Endothelial cell of umbilical vein (primary cell): ENCODE data around the gene CEP192. TPM values are rescaled to one million over a fixed set of nuclear protein-coding genes. Genes with fewer than 3 reads are reported as not detected.
A peak's percentile ranks its signal among the peaks of the same experiment; 100 is the strongest.

Experiments used
- BruUV-seq: library from RNA; stranded (reverse); fragments of 400-500 nt; replicated peaks from 2 replicates; lab custom pipeline; 2021; lab: Mats Ljungman, UMichigan
- CTCF ChIA-PET: fragments of 300-600, 350-600 bp; sonication (Branson Sonifier 250); formaldehyde crosslinking; loops from one replicate; lab custom pipeline; 2021; ENCODE audit warnings: antibody characterized with exemption, inconsistent platforms; lab: Charles Lee
- POLR2A ChIA-PET: fragments of 300-600, 350-600 bp; sonication (Branson Sonifier 250); formaldehyde crosslinking; loops from one replicate; lab custom pipeline; 2021; ENCODE audit warnings: antibody characterized with exemption, inconsistent platforms; lab: Charles Lee
- DNase-seq: peaks from one replicate; pipeline ENCODE4 v3.0.0-alpha.2; 2011; ENCODE audit warnings: low read depth, low spot score
- FAIRE-seq: peaks from 2 replicates; lab custom pipeline; 2011; peaks lifted over from hg19 to GRCh38; lab: Jason Lieb, UNC
- H2AFZ ChIP-seq: 2 replicates; pipeline ENCODE4 v1.6.0; 2012; ENCODE audit warnings: low read depth, low read length, control low read depth, inconsistent platforms
- H3K27ac ChIP-seq: 2 replicates; pipeline ENCODE4 v1.5.1; 2011; ENCODE audit warnings: low read depth, mild to moderate bottlenecking, control low read depth, low read length, moderate library complexity; ENCODE audit not compliant: insufficient read depth
- H3K27me3 ChIP-seq, 2 experiments: 2 replicates each; pipeline versions ENCODE4 v1.6.0 to v1.6.1; 2011; ENCODE audit warnings: low read length in 2 of 2, mixed read lengths in 1 of 2; ENCODE audit not compliant: control insufficient read depth in 2 of 2, insufficient read depth in 2 of 2
- H3K36me3 ChIP-seq, 2 experiments: 2 replicates in 1 of 2; 3 replicates in 1 of 2; pipeline ENCODE4 v1.5.1; 2011; ENCODE audit warnings: low read length in 2 of 2, mild to moderate bottlenecking in 1 of 2, moderate library complexity in 1 of 2; ENCODE audit not compliant: control insufficient read depth in 2 of 2, insufficient read depth in 2 of 2; ENCODE audit errors: extremely low read depth in 1 of 2
- H3K4me1 ChIP-seq: 3 replicates; pipeline ENCODE4 v1.5.1; 2011; ENCODE audit warnings: mild to moderate bottlenecking, low read length; ENCODE audit not compliant: control insufficient read depth, insufficient read depth; ENCODE audit errors: extremely low read depth
- H3K4me2 ChIP-seq: 2 replicates; pipeline ENCODE4 v1.6.1; 2011; ENCODE audit warnings: low read length, control low read depth, mixed read lengths; ENCODE audit not compliant: insufficient read depth
- H3K4me3 ChIP-seq, 3 experiments: fragments of 200-600 bp in 1 of 3; sonication (generic), shearing (Covaris generic) in 1 of 3; replicated peaks in 1 of 3; 2 replicates each; pipeline ENCODE4 v1.5.1; 2011 to 2016; ENCODE audit warnings: control low read depth in 3 of 3, low read length in 3 of 3, mild to moderate bottlenecking in 2 of 3, inconsistent platforms in 1 of 3, low read depth in 1 of 3, moderate library complexity in 1 of 3; ENCODE audit not compliant: insufficient read depth in 1 of 3
- H3K79me2 ChIP-seq: 2 replicates; pipeline ENCODE4 v1.6.0; 2012; ENCODE audit warnings: low read length, inconsistent platforms; ENCODE audit not compliant: control insufficient read depth, insufficient read depth
- H3K9ac ChIP-seq: replicated peaks from 2 replicates; pipeline ENCODE3; 2011; ENCODE audit warnings: low read length, control low read depth; ENCODE audit not compliant: insufficient read depth; ENCODE audit errors: extremely low read depth
- H3K9me1 ChIP-seq: replicated peaks from 3 replicates; pipeline ENCODE4 v1.6.0; 2011; ENCODE audit warnings: mild to moderate bottlenecking, low read length; ENCODE audit not compliant: control insufficient read depth, insufficient read depth; ENCODE audit errors: extremely low read depth
- H3K9me3 ChIP-seq: replicated peaks from 2 replicates; pipeline ENCODE4 v1.5.1; 2012; ENCODE audit warnings: low read length, inconsistent platforms; ENCODE audit not compliant: control insufficient read depth, insufficient read depth
- H4K20me1 ChIP-seq: replicated peaks from 2 replicates; pipeline ENCODE3; 2011; ENCODE audit warnings: mild to moderate bottlenecking, low read length; ENCODE audit not compliant: control insufficient read depth, insufficient read depth; ENCODE audit errors: extremely low read depth
- CTCF ChIP-seq, 2 donors: IDR thresholded peaks; 1 replicate in 1 of 2; 2 replicates in 1 of 2; pipeline ENCODE4 v1.5.1; 2011; ENCODE audit warnings: low read length in 2 of 2, mild to moderate bottlenecking in 2 of 2, moderate library complexity in 2 of 2, control low read depth in 1 of 2, inconsistent platforms in 1 of 2, low read depth in 1 of 2; ENCODE audit not compliant: insufficient read depth in 1 of 2; ENCODE audit errors: extremely low read depth in 1 of 2
- EZH2 ChIP-seq: IDR thresholded peaks from 2 replicates; pipeline ENCODE4 v1.6.1; 2012; ENCODE audit warnings: borderline replicate concordance, low read depth, mild to moderate bottlenecking, moderate library complexity, low read length, inconsistent platforms; ENCODE audit not compliant: severe bottlenecking
- FOS ChIP-seq: IDR thresholded peaks from 2 replicates; pipeline ENCODE4 v1.6.1; 2011; ENCODE audit warnings: mild to moderate bottlenecking, low read length, moderate library complexity, borderline replicate concordance; ENCODE audit not compliant: insufficient read depth
- GATA2 ChIP-seq: IDR thresholded peaks from 2 replicates; pipeline ENCODE4 v1.7.0; 2011; ENCODE audit warnings: low read depth, mild to moderate bottlenecking, moderate library complexity, mixed read lengths, low read length; ENCODE audit not compliant: insufficient read length, insufficient read depth
- JUN ChIP-seq: IDR thresholded peaks from 2 replicates; pipeline ENCODE4 v1.6.1; 2011; ENCODE audit warnings: borderline replicate concordance, low read depth; ENCODE audit not compliant: insufficient read length, insufficient read depth
- MYC ChIP-seq: IDR thresholded peaks from one replicate; pipeline ENCODE4 v1.6.1; 2011; ENCODE audit warnings: mild to moderate bottlenecking, low read depth, low read length
- POLR2A ChIP-seq: IDR thresholded peaks from 2 replicates; pipeline ENCODE4 v1.6.1; 2012; ENCODE audit warnings: low read depth, mild to moderate bottlenecking, control low read depth, low read length
- POLR2AphosphoS5 ChIP-seq: IDR thresholded peaks from 2 replicates; pipeline ENCODE4 v1.6.1; 2012; ENCODE audit warnings: low read depth, mild to moderate bottlenecking, control low read depth, low read length, moderate library complexity; ENCODE audit not compliant: insufficient read depth
- dilution Hi-C: fragments of 300-500 bp; cut with MboI; formaldehyde crosslinking; loops from one replicate; pipeline ENCODE4 v1.15.0; 2019; ENCODE audit warnings: low sequenced_read_pairs; ENCODE audit not compliant: extremely low pct_ligation_motif_present
- intact Hi-C: fragments of 100-400 bp; cut with micrococcal nuclease; formaldehyde crosslinking; loops from one replicate; pipeline ENCODE4 v1.10.0; 2022
- polyA plus RNA-seq, 4 experiments: library from polyadenylated mRNA; depleted of rRNA in 3 of 4; stranded (reverse) in 3 of 4; unstranded in 1 of 4; fragments of >200 nt; gene quantifications; 2 replicates each; pipeline versions ENCODE4 v1.2.1 to v1.2.3, GENCODE V29; 2011 to 2012; ENCODE audit warnings: missing spikeins in 1 of 4
- total RNA-seq: library from RNA; stranded (reverse); gene quantifications from 2 replicates; pipeline ENCODE4 v1.2.3, GENCODE V29; 2021
- TF ChIP-seq, protein P1 (sequence below): IDR thresholded peaks from 2 replicates; pipeline ENCODE4 v1.6.1; 2011; ENCODE audit not compliant: insufficient read depth, insufficient read length

CEP192 gene
- total and polyA plus RNA-seq, 2 donors (not counting 3 experiments of a cell fraction or from before 2014, with no cell fraction given) = 14.5 to 22.9 TPM

- Histone ChIP-seq H3K9ac (no peak overlapping the region), H3K9me1 (no peaks in the 10 kb centered on the region), H3K27me3 (no peaks in the 10 kb centered on the region), H3K9me3 (no peaks in the 10 kb centered on the region), H4K20me1 (no peaks in the 10 kb centered on the region), H2AFZ (no peak overlapping the region), H3K4me3 (no peak overlapping the region), H3K4me1 (peaks cover 19% of the 10 kb centered on the region), H3K79me2 (no peaks in the 10 kb centered on the region), H3K4me2 (peak overlapping the region; percentile 21), H3K27ac (peak overlapping the region; percentile 19), H3K36me3 (peaks cover 13 to 19% of the 10 kb centered on the region in 2 experiments)
- peak; percentile 61 for DNase-seq
- ChIA-PET POLR2A (no interaction called here), CTCF (no interaction called here)
- TF ChIP-seq GATA2 = peak; percentile 89
- TF ChIP-seq POLR2AphosphoS5 = peak; percentile 68
- TF ChIP-seq, protein P1, sequence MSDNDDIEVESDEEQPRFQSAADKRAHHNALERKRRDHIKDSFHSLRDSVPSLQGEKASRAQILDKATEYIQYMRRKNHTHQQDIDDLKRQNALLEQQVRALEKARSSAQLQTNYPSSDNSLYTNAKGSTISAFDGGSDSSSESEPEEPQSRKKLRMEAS = no peak
- peak; percentile 40 for TF ChIP-seq JUN
- peak; percentile 84 for TF ChIP-seq FOS
- TF ChIP-seq EZH2 = no peak
- no peak for TF ChIP-seq MYC
- no peak for TF ChIP-seq POLR2A
- TF ChIP-seq CTCF (IDR thresholded peaks at IDR 0.05; ENCODE audit: extremely low read depth in 1 of 2, insufficient read depth in 1 of 2, low read depth in 1 of 2, low read length in 2 of 2) = no peak
- dilution Hi-C loops (no loop called here), intact Hi-C loops (no loop called here)
- no TSS peak for BruUV-seq
- FAIRE-seq = peak; percentile 95
Measured at GRCh38 chr18:13051950-13052349, 60.8 kb downstream of the CEP192 start.
